Mononuclear cell (primary cell): ENCODE data around the gene GCA. TPM values are rescaled to one million over a fixed set of nuclear protein-coding genes. Genes with fewer than 3 reads are reported as not detected.

Experiments
- H3K27me3 ChIP-seq: 2 replicates; pipeline ENCODE4 v1.6.0; 2011; ENCODE audit warnings: low read length, control low read depth; ENCODE audit not compliant: insufficient read depth
- H3K4me1 ChIP-seq: 2 replicates; pipeline ENCODE4 v1.5.1; 2011; ENCODE audit warnings: mild to moderate bottlenecking, low read length, control low read depth; ENCODE audit not compliant: insufficient read depth
- H3K4me3 ChIP-seq: 2 replicates; pipeline ENCODE4 v1.5.1; 2011; ENCODE audit warnings: mild to moderate bottlenecking, low read length, moderate library complexity
- H3K9me3 ChIP-seq: 2 replicates; pipeline ENCODE4 v1.5.1; 2011; ENCODE audit warnings: low read depth, mild to moderate bottlenecking, control low read depth, low read length
- total RNA-seq: library from RNA; depleted of rRNA; stranded (reverse); fragments of >200 nt; gene quantifications from one replicate; pipeline ENCODE4 v1.2.3, GENCODE V29; 2012

The GCA gene
- total RNA-seq, 1 donor = 18.2 TPM

DNA sequence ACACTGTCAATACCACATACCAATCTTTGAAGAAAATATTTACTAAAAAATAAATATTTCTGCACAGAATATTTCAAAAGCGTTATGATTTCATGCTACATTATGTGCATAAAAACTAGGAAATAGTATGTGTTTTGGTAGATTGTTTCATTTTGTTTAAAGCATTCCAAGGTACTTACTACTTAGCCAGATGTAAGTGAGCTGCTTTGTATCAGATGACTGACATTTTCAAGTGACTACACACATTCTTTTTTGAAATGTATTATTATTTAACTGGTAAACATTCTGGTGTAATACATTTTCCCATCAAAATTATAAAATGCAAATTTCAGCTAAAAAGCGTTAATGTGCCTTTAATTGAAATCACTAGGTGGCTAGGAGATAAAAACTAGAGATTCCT is 21.5 kb downstream of the GCA start:
- no peaks in the 10 kb centered on the region for H3K4me1 ChIP-seq
- H3K9me3 ChIP-seq = no peaks in the 10 kb centered on the region
- H3K4me3 ChIP-seq = no peak overlapping the region
- H3K27me3 ChIP-seq = no peaks in the 10 kb centered on the region

DNA sequence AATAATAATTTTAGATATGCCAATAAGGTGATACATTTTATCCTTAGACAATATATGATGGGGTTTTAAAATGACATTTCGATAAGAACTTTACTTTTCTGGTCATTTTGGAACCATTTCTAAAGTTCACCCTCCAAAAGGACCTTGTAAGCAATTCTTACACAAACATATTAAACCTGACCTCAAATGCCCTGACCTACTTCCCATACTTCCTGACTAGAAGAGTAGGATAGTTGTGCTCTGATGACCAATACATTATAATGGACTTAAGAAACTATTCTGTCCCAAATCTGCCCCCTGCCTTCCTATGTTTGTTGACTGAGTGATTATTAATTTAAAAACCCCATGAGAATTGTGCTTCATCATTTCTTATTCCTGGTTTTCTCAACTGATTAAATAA is 24.6 kb downstream of the GCA start:
- Histone ChIP-seq H3K27me3 (no peaks in the 10 kb centered on the region), H3K4me3 (no peak overlapping the region), H3K9me3 (no peaks in the 10 kb centered on the region), H3K4me1 (no peaks in the 10 kb centered on the region)

DNA sequence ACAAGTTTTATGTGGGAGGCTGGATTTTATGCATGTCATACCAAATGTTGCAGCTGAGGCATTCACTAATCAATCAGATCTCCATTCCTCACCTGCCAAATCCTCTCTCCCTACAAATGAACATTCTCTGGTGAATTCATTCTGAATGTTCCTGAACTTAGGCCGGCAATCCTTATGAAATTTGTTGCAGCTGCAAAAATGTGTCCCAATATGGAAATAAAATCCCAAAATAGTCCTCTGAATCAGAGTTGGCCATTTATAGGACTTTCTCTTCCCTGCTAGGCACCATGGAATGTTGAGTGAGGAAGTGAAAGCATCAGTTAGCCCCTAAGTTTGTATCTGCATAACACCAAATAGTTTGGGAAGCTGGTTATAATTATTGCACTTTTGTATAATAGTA is 25.6 kb downstream of the GCA start:
- Histone ChIP-seq H3K4me1 (no peaks in the 10 kb centered on the region), H3K4me3 (no peak overlapping the region), H3K27me3 (no peaks in the 10 kb centered on the region), H3K9me3 (no peaks in the 10 kb centered on the region)

- H3K27me3 ChIP-seq = no peaks in the 10 kb centered on the region
- no peaks in the 10 kb centered on the region for H3K4me1 ChIP-seq
- no peaks in the 10 kb centered on the region for H3K9me3 ChIP-seq
- H3K4me3 ChIP-seq = no peak overlapping the region
These were observed 27.0 kb downstream of the GCA start for GRCh38 chr2:162370931-162371330.

DNA sequence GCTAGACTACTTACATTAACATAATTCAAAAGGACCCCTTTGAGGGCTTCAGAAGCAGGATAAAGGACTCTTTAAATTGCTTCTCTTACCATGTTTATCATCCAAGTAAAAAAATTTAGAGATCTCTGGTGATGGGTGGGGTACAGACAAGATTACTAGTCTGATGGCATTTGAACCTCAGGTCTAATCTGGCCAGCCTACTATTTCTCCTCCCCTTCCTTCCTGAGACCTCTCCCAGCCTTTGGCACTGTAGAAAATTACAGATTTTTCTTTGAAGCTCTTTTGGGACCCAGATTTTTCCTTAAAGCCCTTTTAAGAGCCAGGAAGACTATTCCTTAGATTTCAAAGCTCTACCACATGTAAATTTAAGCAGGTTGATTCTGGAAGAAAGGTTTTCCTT is 28.9 kb downstream of the GCA start:
- Histone ChIP-seq H3K27me3 (no peaks in the 10 kb centered on the region), H3K9me3 (no peaks in the 10 kb centered on the region), H3K4me3 (no peak overlapping the region), H3K4me1 (no peaks in the 10 kb centered on the region)

DNA sequence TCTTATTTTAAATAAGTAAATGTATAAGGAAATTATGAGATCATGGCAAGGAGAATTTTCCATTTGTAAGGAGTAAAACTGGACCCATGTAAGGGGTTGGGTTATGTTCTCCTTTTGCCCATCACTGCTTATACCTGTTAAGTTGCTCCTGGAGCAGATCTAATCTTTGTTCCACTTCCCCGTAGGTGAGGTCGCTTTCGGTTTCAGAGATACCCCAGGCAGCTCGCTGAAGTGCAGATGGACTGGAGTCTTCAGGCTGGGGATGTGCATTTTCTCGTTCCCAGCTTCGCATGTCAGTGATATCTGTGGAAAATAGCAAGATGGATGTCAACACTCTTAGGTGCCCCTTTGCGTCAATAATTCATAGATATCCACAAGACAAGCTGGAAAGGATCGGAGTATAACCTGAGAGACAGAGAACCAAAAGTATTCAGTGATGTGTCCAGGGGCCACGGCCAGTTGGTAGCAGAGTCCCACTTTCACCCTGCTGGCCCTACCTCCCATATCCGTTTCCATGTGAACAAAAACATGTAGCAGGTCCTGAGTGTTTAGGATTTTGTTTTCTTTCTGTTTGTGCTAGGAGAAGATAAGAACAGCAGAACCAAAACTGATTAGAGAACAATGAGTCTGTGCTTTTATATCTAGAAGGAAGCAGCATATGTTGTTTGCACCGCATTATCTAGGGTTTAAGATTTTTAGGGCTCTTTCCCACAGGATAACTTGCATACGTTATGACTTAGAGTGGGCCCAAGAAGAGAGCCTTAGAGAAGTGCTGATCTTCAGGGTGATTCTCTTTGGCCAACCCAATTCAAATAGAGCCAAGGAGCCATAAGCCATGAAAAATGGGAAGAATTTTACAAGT is 36.0 kb downstream of the GCA start:
- Histone ChIP-seq H3K4me3 (no peak overlapping the region), H3K4me1 (no peaks in the 10 kb centered on the region), H3K27me3 (no peaks in the 10 kb centered on the region), H3K9me3 (no peaks in the 10 kb centered on the region)

DNA sequence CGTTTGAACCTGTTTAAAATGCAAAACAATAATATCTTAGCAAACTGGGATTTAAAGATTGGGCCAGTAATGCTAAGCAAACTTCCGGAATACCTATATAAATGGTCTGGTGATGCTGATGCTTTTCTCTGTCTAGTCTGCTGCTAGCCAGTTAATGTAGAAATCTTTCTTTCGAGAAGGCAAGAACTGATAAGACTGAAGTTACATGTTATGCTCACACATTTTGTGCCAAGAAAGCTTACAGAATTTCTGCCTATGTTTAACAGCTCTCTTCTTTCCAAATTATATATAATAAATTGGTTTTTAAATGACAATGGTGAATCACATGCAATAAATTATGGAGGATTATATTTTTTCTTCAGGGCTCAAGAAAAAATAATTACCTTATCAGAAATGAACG is 37.9 kb downstream of the GCA start:
- Histone ChIP-seq H3K4me1 (no peaks in the 10 kb centered on the region), H3K27me3 (no peaks in the 10 kb centered on the region), H3K4me3 (no peak overlapping the region), H3K9me3 (no peaks in the 10 kb centered on the region)

DNA sequence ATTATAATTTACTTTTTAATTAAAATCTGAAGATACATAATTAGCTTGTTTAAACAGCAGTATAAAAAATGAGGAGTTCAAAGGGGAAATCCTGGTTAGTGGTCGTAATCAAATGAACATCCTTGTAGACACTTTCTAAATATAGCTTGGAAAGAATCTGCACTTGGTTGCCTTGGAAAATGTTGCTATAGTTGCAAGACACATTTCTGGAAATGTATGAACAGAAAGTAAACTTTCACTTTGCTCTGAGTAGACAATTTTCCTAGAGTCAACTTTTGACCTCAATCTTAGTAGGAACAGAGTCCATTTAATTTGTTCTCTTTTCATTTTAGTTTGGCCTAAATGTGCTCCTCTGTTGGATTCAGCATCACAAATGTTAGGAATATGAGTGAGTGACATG is 38.3 kb downstream of the GCA start:
- Histone ChIP-seq H3K4me1 (no peaks in the 10 kb centered on the region), H3K4me3 (no peak overlapping the region), H3K27me3 (no peaks in the 10 kb centered on the region), H3K9me3 (no peaks in the 10 kb centered on the region)

GRCh38 chr2:162385536-162385935 is 41.6 kb downstream of the GCA start:
- no peak overlapping the region for H3K4me3 ChIP-seq
- H3K9me3 ChIP-seq = no peaks in the 10 kb centered on the region

DNA sequence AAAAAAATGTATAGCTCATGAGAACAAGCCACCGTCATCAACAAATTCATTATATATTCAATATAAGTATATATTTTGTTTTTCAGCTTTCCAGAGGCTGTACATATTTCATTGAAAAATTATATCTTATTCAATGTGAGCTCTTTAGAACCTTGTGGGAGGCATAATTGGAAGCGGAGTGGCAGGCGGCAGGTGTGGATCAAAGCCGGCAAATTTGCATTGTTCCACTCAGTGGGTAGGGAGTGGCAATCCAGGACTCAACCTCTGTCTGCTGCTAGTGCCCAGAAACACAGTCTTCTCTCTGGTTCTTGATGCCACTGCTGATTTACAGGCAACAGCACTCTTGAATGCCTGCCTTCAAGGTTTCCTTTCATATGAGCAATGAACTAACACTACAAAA is 46.9 kb downstream of the GCA start:
- H3K4me3 ChIP-seq = no peak overlapping the region
- no peaks in the 10 kb centered on the region for H3K27me3 ChIP-seq
- no peaks in the 10 kb centered on the region for H3K4me1 ChIP-seq
- no peaks in the 10 kb centered on the region for H3K9me3 ChIP-seq

More at GRCh38 chr2:162385536-162385935, 41.6 kb downstream of the GCA start:
- H3K4me1 ChIP-seq = no peaks in the 10 kb centered on the region
- H3K27me3 ChIP-seq = no peaks in the 10 kb centered on the region

- H3K4me3 ChIP-seq = no peak overlapping the region
- no peaks in the 10 kb centered on the region for H3K27me3 ChIP-seq
- H3K4me1 ChIP-seq = no peaks in the 10 kb centered on the region
- no peaks in the 10 kb centered on the region for H3K9me3 ChIP-seq
These were observed 56.4 kb downstream of the GCA start for GRCh38 chr2:162400336-162400735.

GRCh38 chr2:162401871-162402270 is 57.9 kb downstream of the GCA start:
- Histone ChIP-seq H3K9me3 (no peaks in the 10 kb centered on the region), H3K4me1 (no peaks in the 10 kb centered on the region), H3K4me3 (no peak overlapping the region), H3K27me3 (no peaks in the 10 kb centered on the region)

GRCh38 chr2:162403884-162404283 is 60.0 kb downstream of the GCA start:
- Histone ChIP-seq H3K4me3 (no peak overlapping the region), H3K9me3 (no peaks in the 10 kb centered on the region), H3K27me3 (no peaks in the 10 kb centered on the region), H3K4me1 (no peaks in the 10 kb centered on the region)
